ENCODE results near the gene MIDN.

The MIDN gene

GRCh38 chr19:1283207-1283916, 35.0 kb downstream of the MIDN start:
- no peak for DNase-seq

- DNase-seq: no peak
These were observed 35.5 kb downstream of the MIDN start for GRCh38 chr19:1283917-1284292.

GRCh38 chr19:1284293-1284978, 36.1 kb downstream of the MIDN start:
- DNase-seq: no peak

GRCh38 chr19:1284979-1285736, 36.8 kb downstream of the MIDN start:
- no peak for DNase-seq

GRCh38 chr19:1285737-1286360, 37.5 kb downstream of the MIDN start, which contains the start of gene EFNA2:
TSS of gene EFNA2 (plus strand) at chr19:1285873. CDS start at chr19:1286169, 296 bp downstream.
- no peak for DNase-seq

GRCh38 chr19:1286487-1287353, 38.3 kb downstream of the MIDN start:
- DNase-seq: no peak

- no peak for DNase-seq
These were observed 39.2 kb downstream of the MIDN start for GRCh38 chr19:1287354-1288225.

GRCh38 chr19:1288226-1288612, 39.8 kb downstream of the MIDN start:
- DNase-seq: no peak

GRCh38 chr19:1288833-1289685, 40.7 kb downstream of the MIDN start:
- DNase-seq: no peak

- DNase-seq: no peak
These were observed 41.3 kb downstream of the MIDN start for GRCh38 chr19:1289686-1290025.

- no peak for DNase-seq
These were observed 41.9 kb downstream of the MIDN start for GRCh38 chr19:1290196-1290702.

- DNase-seq: no peak
These were observed 42.6 kb downstream of the MIDN start for GRCh38 chr19:1290703-1291651.

GRCh38 chr19:1291761-1292418, 43.5 kb downstream of the MIDN start:
- no peak for DNase-seq

GRCh38 chr19:1292419-1293151, 44.2 kb downstream of the MIDN start:
- DNase-seq: no peak

GRCh38 chr19:1293782-1294604, 45.6 kb downstream of the MIDN start:
- DNase-seq: no peak

GRCh38 chr19:1294688-1295087, 46.3 kb downstream of the MIDN start:
- DNase-seq: no peak
